HepG2 (cell line): ENCODE results near the gene ZNF48. TPM values are rescaled to one million over a fixed set of nuclear protein-coding genes. Genes with fewer than 3 reads are reported as not detected.

Experiments
- ATAC-seq: fragments of 200-7000 bp; cut with Tn5 transposase; 3 replicates; pipeline ENCODE4 v1.9.1; 2020; ENCODE audit warnings: mild to moderate bottlenecking, moderate library complexity
- BruUV-seq: library from RNA; stranded (reverse); fragments of 400-500 nt; replicated peaks from 2 replicates; lab custom pipeline; 2021; lab: Mats Ljungman, UMichigan
- CTCF ChIA-PET: fragments of 300-600 bp; formaldehyde crosslinking; extraction: SDS; loops from one replicate; lab custom pipeline; 2021; ENCODE audit warnings: low total read pairs, inconsistent platforms, low intra/inter-chr PET ratio; lab: Yijun Ruan, JAX
- POLR2A ChIA-PET: fragments of 350-600 bp; sonication (Branson Sonifier 250); formaldehyde crosslinking; loops from one replicate; lab custom pipeline; 2020; ENCODE audit warnings: antibody characterized with exemption, inconsistent platforms; lab: Yijun Ruan, JAX
- DNase-seq: peaks from one replicate; pipeline ENCODE4 v3.0.0-alpha.2; 2015; ENCODE audit warnings: low spot score
- FAIRE-seq: peaks from 3 replicates; lab custom pipeline; 2011; peaks lifted over from hg19 to GRCh38; lab: Jason Lieb, UNC
- H2AFZ ChIP-seq: one replicate; pipeline ENCODE4 v1.6.1; 2011; ENCODE audit warnings: low read length, inconsistent platforms
- H3K27ac ChIP-seq: fragments of 300-600 bp; 3 replicates; pipeline ENCODE4 v1.8.0; 2011; ENCODE audit warnings: mixed run types, mild to moderate bottlenecking, mixed read lengths, low read length, inconsistent platforms; ENCODE audit not compliant: insufficient read depth; ENCODE audit errors: extremely low read length
- H3K27me3 ChIP-seq, 2 experiments: fragments of 200-600 bp in 1 of 2; 2 replicates in 1 of 2; 3 replicates in 1 of 2; pipeline versions ENCODE4 v1.6.0 to v1.8.0; 2011; ENCODE audit warnings: low read length in 2 of 2, mild to moderate bottlenecking in 2 of 2, moderate library complexity in 2 of 2, inconsistent platforms in 1 of 2; ENCODE audit not compliant: insufficient read depth in 2 of 2, control insufficient read depth in 1 of 2
- H3K36me3 ChIP-seq, 2 experiments: fragments of 200-600 bp in 1 of 2; replicated peaks in 1 of 2; 2 replicates in 1 of 2; 3 replicates in 1 of 2; pipeline versions ENCODE4 v1.5.1 to v1.8.0; 2011; ENCODE audit warnings: low read length in 2 of 2, inconsistent platforms in 1 of 2; ENCODE audit not compliant: insufficient read depth in 2 of 2, control insufficient read depth in 1 of 2
- H3K4me1 ChIP-seq: 2 replicates; pipeline ENCODE4 v1.5.1; 2012; ENCODE audit warnings: low read length, inconsistent platforms; ENCODE audit not compliant: insufficient read depth
- H3K4me2 ChIP-seq: 2 replicates; pipeline ENCODE4 v1.6.0; 2011; ENCODE audit warnings: low read depth, low read length, inconsistent platforms
- H3K4me3 ChIP-seq, 3 experiments: fragments of 200-600 bp in 1 of 3; sonication (generic), shearing (Covaris generic) in 1 of 3; replicated peaks in 1 of 3; 2 replicates each; pipeline ENCODE4 v1.5.1; 2011 to 2016; ENCODE audit warnings: low read length in 3 of 3, inconsistent platforms in 2 of 3, low read depth in 2 of 3, mild to moderate bottlenecking in 2 of 3, control low read depth in 1 of 3, mixed read lengths in 1 of 3; ENCODE audit not compliant: insufficient read depth in 1 of 3
- H3K79me2 ChIP-seq: one replicate; pipeline ENCODE4 v1.6.1; 2011; ENCODE audit warnings: low read length, inconsistent platforms; ENCODE audit not compliant: insufficient read depth
- H3K9ac ChIP-seq: 2 replicates; pipeline ENCODE4 v1.6.0; 2011; ENCODE audit warnings: mild to moderate bottlenecking, low read depth, low read length, inconsistent platforms; ENCODE audit not compliant: insufficient read depth
- H3K9me3 ChIP-seq: 2 replicates; pipeline ENCODE4 v1.5.1; 2012; ENCODE audit warnings: mild to moderate bottlenecking, low read length
- H4K20me1 ChIP-seq: 2 replicates; pipeline ENCODE4 v1.6.0; 2011; ENCODE audit warnings: inconsistent platforms, mild to moderate bottlenecking, low read length, moderate library complexity; ENCODE audit not compliant: insufficient read depth
- CBFB ChIP-seq: sonication (generic); formaldehyde crosslinking; IDR thresholded peaks from 2 replicates; pipeline ENCODE4 v1.4.0; 2020; ENCODE audit warnings: missing genetic modification reagents
- ELF1 ChIP-seq: sonication (generic); formaldehyde crosslinking; IDR thresholded peaks from 2 replicates; pipeline ENCODE4 v1.4.0; 2020; ENCODE audit warnings: missing genetic modification reagents
- ETS1 ChIP-seq: sonication (generic); formaldehyde crosslinking; IDR thresholded peaks from 2 replicates; pipeline ENCODE4 v1.4.0; 2020; ENCODE audit warnings: missing genetic modification reagents
- HNRNPK ChIP-seq: fragments of 200-400 bp; formaldehyde crosslinking; IDR thresholded peaks from 2 replicates; pipeline ENCODE4 v1.6.1; 2018; ENCODE audit warnings: low read length, low read depth, moderate library complexity, mild to moderate bottlenecking; ENCODE audit not compliant: poor library complexity, severe bottlenecking
- MAX ChIP-seq: IDR thresholded peaks from 2 replicates; pipeline ENCODE4 v1.6.1; 2012; ENCODE audit warnings: inconsistent platforms
- NRL ChIP-seq: sonication (generic); formaldehyde crosslinking; IDR thresholded peaks from 2 replicates; pipeline ENCODE4 v1.5.0; 2020; ENCODE audit warnings: missing genetic modification reagents, mild to moderate bottlenecking, moderate library complexity, borderline replicate concordance
- RNF2 ChIP-seq: fragments of 450-650 bp; conservative IDR thresholded peaks from 2 replicates; pipeline ENCODE4 v1.6.1; 2016; ENCODE audit warnings: low read depth
- TBP ChIP-seq: sonication (generic); formaldehyde crosslinking; IDR thresholded peaks from 2 replicates; pipeline ENCODE4 v1.5.0; 2020; ENCODE audit warnings: missing genetic modification reagents
- TERF1 ChIP-seq: sonication (generic); formaldehyde crosslinking; IDR thresholded peaks from 2 replicates; pipeline ENCODE4 v1.8.0; 2022; ENCODE audit warnings: mild to moderate bottlenecking, missing genetic modification reagents, moderate library complexity
- ZBTB33 ChIP-seq: sonication (generic); formaldehyde crosslinking; IDR thresholded peaks from 2 replicates; pipeline ENCODE4 v1.4.0; 2020; ENCODE audit warnings: missing genetic modification reagents
- ZBTB38 ChIP-seq: sonication (generic); formaldehyde crosslinking; IDR thresholded peaks from 2 replicates; pipeline ENCODE4 v1.5.1; 2020; ENCODE audit warnings: mild to moderate bottlenecking, missing genetic modification reagents
- ZMAT3 ChIP-seq: sonication (generic); formaldehyde crosslinking; conservative IDR thresholded peaks from 2 replicates; pipeline ENCODE4 v1.7.0; 2021; ENCODE audit warnings: missing genetic modification reagents
- ZNF572 ChIP-seq: sonication (generic); formaldehyde crosslinking; IDR thresholded peaks from 2 replicates; pipeline ENCODE4 v1.5.1; 2020; ENCODE audit warnings: mild to moderate bottlenecking, missing genetic modification reagents
- ZNF589 ChIP-seq: sonication (generic); formaldehyde crosslinking; conservative IDR thresholded peaks from 2 replicates; pipeline ENCODE4 v1.8.0; 2022; ENCODE audit warnings: mild to moderate bottlenecking, moderate library complexity, missing genetic modification reagents
- ZNF609 ChIP-seq: sonication (generic); formaldehyde crosslinking; IDR thresholded peaks from 2 replicates; pipeline ENCODE4 v1.4.0; 2020; ENCODE audit warnings: mild to moderate bottlenecking, missing genetic modification reagents, borderline replicate concordance
- ZSCAN30 ChIP-seq: sonication (generic); formaldehyde crosslinking; IDR thresholded peaks from 2 replicates; pipeline ENCODE4 v1.5.0; 2020; ENCODE audit warnings: mild to moderate bottlenecking, missing genetic modification reagents
- WGBS: methylation state at CpG from one replicate; pipeline ENCODE4 v1.1.6; 2017; ENCODE audit warnings: low lambda C conversion rate; 5-methylcytosine and 5-hydroxymethylcytosine counted together
- in situ Hi-C: cut with HindIII; loops from 2 replicates; pipeline ENCODE4 v1.10.0; 2017; ENCODE audit warnings: low pct_unique_long_range_greater_than_20kb; ENCODE audit not compliant: extremely low pct_ligation_motif_present
- intact Hi-C: fragments of 100-400 bp; cut with micrococcal nuclease; formaldehyde crosslinking; loops from one replicate; pipeline ENCODE4 v1.10.0; 2022; ENCODE audit not compliant: unreplicated experiment
- polyA plus RNA-seq, 8 experiments: library from polyadenylated mRNA; depleted of rRNA in 3 of 8; stranded (reverse) in 7 of 8; unstranded in 1 of 8; fragments of >200 nt; fragmentation: Illumina TruSeq in 4 of 8; extraction: Trizol in 4 of 8; gene quantifications; 2 replicates each; pipeline versions ENCODE4 v1.2.1 to v1.2.3, GENCODE V29; 2011 to 2016; ENCODE audit warnings: low read depth in 4 of 8, missing spikeins in 1 of 8, mixed read lengths in 1 of 8; ENCODE audit not compliant: insufficient read depth in 1 of 8
- total RNA-seq, 5 experiments: library from RNA; depleted of rRNA; stranded (reverse); fragments of >200 nt; fragmentation: Illumina TruSeq; extraction: Trizol; gene quantifications; 2 replicates each; pipeline ENCODE4 v1.2.3, GENCODE V29; 2016; ENCODE audit warnings: low read depth in 1 of 5

The ZNF48 gene
- total and polyA plus RNA-seq, 2 of the 13 experiments (the other 11 are each of a cell fraction or from before 2014, with no cell fraction given), result 9.9 to 12.3 TPM

- ATAC-seq, result no peak
- ChIA-PET POLR2A (interaction anchor here (0.6 to 4.9 kb wide), 24 partner anchors 8 to 574 kb away, joined by 3 to 70 read pairs (median 6); partner anchors contain the start of genes CD2BP2, DCTPP1, SEPTIN1 and TBC1D10B), CTCF (no interaction called here)
- H3K4me2 ChIP-seq, result peak overlapping the region; percentile 93
- FAIRE-seq, result no peak
- H3K4me1 ChIP-seq, result peaks cover 44% of the 10 kb centered on the region
- in situ Hi-C loops, result no loop called here
- H3K4me3 ChIP-seq, result peak overlapping the region; percentile 87 to 96 (median 91); a peak in 5 of 6 replicates
- H4K20me1 ChIP-seq, result no peaks in the 10 kb centered on the region
- no TSS peak for BruUV-seq
- peak overlapping the region; percentile 88 for H3K9ac ChIP-seq
- peaks cover 5 to 6% of the 10 kb centered on the region in 2 experiments for H3K36me3 ChIP-seq
- peak overlapping the region; percentile 16 for H2AFZ ChIP-seq
- 66% methylated on average over 14 of the region's 14 CpGs for WGBS
- peak overlapping the region; percentile 85 for H3K27ac ChIP-seq
- peaks cover 9% of the 10 kb centered on the region for H3K79me2 ChIP-seq
- no peaks in the 10 kb centered on the region for H3K9me3 ChIP-seq
- intact Hi-C loops, result loop anchor here (1.0 kb wide), 1 partner anchor 36 kb away; the partner anchor contains the start of gene TBC1D10B
- H3K27me3 ChIP-seq, result no peaks in the 10 kb centered on the region
- no peak for DNase-seq
- TF ChIP-seq ZBTB38 (CRISPR knock-in tag) (0 out of 2 replicates have a peak, but pooled peaks have one; percentile 56), MAX (no peak), TBP (CRISPR knock-in tag) (no peak), NRL (CRISPR knock-in tag) (no peak), ZSCAN30 (no peak), ZNF572 (CRISPR knock-in tag) (peak; percentile 82; the same call in 1 of the 2 replicates), ELF1 (CRISPR knock-in tag) (no peak), ZNF609 (no peak; the same call in 1 of the 2 replicates), ZMAT3 (no peak), CBFB (CRISPR knock-in tag) (no peak), RNF2 (no peak), HNRNPK (no peak), TERF1 (CRISPR knock-in tag) (no peak), ZNF589 (CRISPR knock-in tag) (0 out of 2 replicates have a peak, but pooled peaks have one; percentile 21), ZBTB33 (CRISPR knock-in tag) (peak; percentile 79; the same call in 1 of the 2 replicates), ETS1 (CRISPR knock-in tag) (0 out of 2 replicates have a peak, but pooled peaks have one; percentile 28)
These were observed 11.5 kb downstream of the ZNF48 start for GRCh38 chr16:30406795-30407101.
